MCF 10A (cell line): ENCODE data around the gene DRG2. TPM values are rescaled to one million over a fixed set of nuclear protein-coding genes. Genes with fewer than 3 reads are reported as not detected.
A peak's percentile ranks its signal among the peaks of the same experiment; 100 is the strongest.

ENCODE experiments used
- BruUV-seq: library from RNA; stranded (reverse); fragments of 400-500 nt; replicated peaks from 2 replicates; lab custom pipeline; 2021; lab: Mats Ljungman, UMichigan
- CTCF ChIA-PET: fragments of 300-600 bp; sonication (Branson Sonifier 250); formaldehyde crosslinking; extraction: SDS; loops from one replicate; lab custom pipeline; 2021; ENCODE audit warnings: antibody characterized with exemption, inconsistent platforms; lab: Yijun Ruan, JAX
- POLR2A ChIA-PET: fragments of 300-600, 350-650 bp; sonication (Branson Sonifier 250); formaldehyde crosslinking; extraction: SDS; loops from one replicate; lab custom pipeline; 2020; ENCODE audit warnings: antibody characterized with exemption, inconsistent platforms; lab: Yijun Ruan, JAX
- DNase-seq: peaks from one replicate; pipeline ENCODE4 v3.0.0-alpha.2; 2018; ENCODE audit not compliant: unreplicated experiment
- H3K27ac Mint-ChIP-seq: one replicate; pipeline ENCODE4 v1.8.0; 2022; ENCODE audit warnings: mild to moderate bottlenecking, low read depth, mixed read lengths; ENCODE audit not compliant: unreplicated experiment
- H3K27me3 Mint-ChIP-seq: one replicate; pipeline ENCODE4 v1.8.0; 2022; ENCODE audit warnings: mixed read lengths; ENCODE audit not compliant: insufficient read depth, unreplicated experiment
- H3K36me3 Mint-ChIP-seq: one replicate; pipeline ENCODE4 v1.8.0; 2022; ENCODE audit warnings: mild to moderate bottlenecking, moderate library complexity, mixed read lengths; ENCODE audit not compliant: insufficient read depth, unreplicated experiment
- H3K4me1 Mint-ChIP-seq: one replicate; pipeline ENCODE4 v1.8.0; 2022; ENCODE audit warnings: mixed read lengths; ENCODE audit not compliant: insufficient read depth, unreplicated experiment
- H3K4me3 Mint-ChIP-seq: one replicate; pipeline ENCODE4 v1.8.0; 2022; ENCODE audit warnings: mild to moderate bottlenecking, moderate library complexity, mixed read lengths; ENCODE audit not compliant: unreplicated experiment
- H3K9me3 Mint-ChIP-seq: one replicate; pipeline ENCODE4 v1.8.0; 2022; ENCODE audit warnings: mixed read lengths; ENCODE audit not compliant: unreplicated experiment
- intact Hi-C: fragments of 100-400 bp; cut with micrococcal nuclease; formaldehyde crosslinking; loops from 2 replicates; pipeline ENCODE4 v1.14.1; 2022
- total RNA-seq: library from RNA; stranded (reverse); gene quantifications from 2 replicates; pipeline ENCODE4 v1.2.3, GENCODE V29; 2022
- TF ChIP-seq, protein P1 (sequence below): fragments of 200-600 bp; IDR thresholded peaks from one replicate; pipeline ENCODE4 v1.8.0; 2022; ENCODE audit warnings: antibody characterized with exemption, mild to moderate bottlenecking; ENCODE audit not compliant: unreplicated experiment

Gene DRG2
- total RNA-seq, 1 experiment from 2014 or later, result 39.5 TPM

DNA sequence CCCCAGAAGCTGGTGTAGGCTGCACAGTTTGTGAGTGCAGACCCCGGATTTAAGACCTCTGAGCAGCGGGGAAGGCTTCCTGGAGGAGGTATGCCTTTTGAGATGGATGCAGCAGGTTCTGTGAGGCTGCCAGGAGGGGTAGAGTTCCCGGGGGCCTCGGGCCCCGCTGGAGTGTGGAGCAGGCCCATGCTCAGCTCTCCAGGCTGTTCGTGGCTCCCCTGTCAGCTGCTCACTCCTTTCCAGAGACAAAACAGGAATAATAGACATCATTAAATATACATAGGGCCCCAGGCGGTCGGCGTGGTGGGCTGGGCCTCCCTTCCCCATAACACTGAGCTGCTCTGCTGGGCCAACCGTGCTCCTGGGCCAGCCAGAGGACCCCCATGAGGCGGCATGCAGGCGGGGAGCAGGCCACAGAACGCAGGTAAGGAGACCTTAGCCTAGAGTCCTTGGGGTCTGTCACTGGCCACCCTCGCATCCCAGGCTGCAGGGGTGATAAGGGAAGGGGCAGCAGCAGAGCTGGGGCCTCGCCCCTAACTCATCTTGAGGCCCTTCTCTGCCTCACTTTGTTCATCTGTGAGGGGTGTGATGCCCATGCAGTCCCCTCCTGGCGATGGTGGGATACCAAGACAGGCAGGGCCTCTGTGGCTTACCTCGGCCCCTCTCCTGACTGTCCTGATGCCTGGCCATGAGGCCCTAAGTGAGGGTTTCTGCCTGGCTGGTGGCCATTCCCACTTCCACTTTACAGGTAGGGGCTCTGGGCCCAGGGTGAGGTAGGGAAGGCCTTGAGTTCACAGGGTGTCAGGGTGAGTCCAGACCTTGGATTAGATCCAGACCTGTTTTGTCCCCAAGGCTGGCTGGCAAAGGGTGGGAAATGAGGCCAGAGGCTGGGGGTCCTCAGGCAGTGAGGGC, 20.9 kb downstream of the DRG2 start, which contains the start of gene MYO15A:
MYO15A (plus strand) TSS at position 356 of the 912 bp plus-strand sequence. CDS start 10,045 bp downstream, outside the sequence.
- Mint-ChIP-seq H3K9me3 (no peaks in the 10 kb centered on the region), H3K4me1 (no peaks in the 10 kb centered on the region), H3K4me3 (no peak within 1 kb of the TSS), H3K36me3 (peaks cover 10% of the 10 kb centered on the region), H3K27ac (no peak within 1 kb of the TSS), H3K27me3 (no peaks in the 10 kb centered on the region)
- TF ChIP-seq, protein P1, sequence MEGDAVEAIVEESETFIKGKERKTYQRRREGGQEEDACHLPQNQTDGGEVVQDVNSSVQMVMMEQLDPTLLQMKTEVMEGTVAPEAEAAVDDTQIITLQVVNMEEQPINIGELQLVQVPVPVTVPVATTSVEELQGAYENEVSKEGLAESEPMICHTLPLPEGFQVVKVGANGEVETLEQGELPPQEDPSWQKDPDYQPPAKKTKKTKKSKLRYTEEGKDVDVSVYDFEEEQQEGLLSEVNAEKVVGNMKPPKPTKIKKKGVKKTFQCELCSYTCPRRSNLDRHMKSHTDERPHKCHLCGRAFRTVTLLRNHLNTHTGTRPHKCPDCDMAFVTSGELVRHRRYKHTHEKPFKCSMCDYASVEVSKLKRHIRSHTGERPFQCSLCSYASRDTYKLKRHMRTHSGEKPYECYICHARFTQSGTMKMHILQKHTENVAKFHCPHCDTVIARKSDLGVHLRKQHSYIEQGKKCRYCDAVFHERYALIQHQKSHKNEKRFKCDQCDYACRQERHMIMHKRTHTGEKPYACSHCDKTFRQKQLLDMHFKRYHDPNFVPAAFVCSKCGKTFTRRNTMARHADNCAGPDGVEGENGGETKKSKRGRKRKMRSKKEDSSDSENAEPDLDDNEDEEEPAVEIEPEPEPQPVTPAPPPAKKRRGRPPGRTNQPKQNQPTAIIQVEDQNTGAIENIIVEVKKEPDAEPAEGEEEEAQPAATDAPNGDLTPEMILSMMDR, result no peak
- BruUV-seq, result no TSS peak
- intact Hi-C loops, result no loop called here
- ChIA-PET POLR2A (interaction anchor here (0.6 to 0.9 kb wide), 2 partner anchors 9 to 19 kb away, joined by 3 to 4 read pairs; no protein-coding TSS in a partner anchor), CTCF (interaction anchor here (1.1 kb wide), 1 partner anchor 47 kb away, joined by 3 read pairs; no protein-coding TSS in a partner anchor)
- no peak for DNase-seq

DNA sequence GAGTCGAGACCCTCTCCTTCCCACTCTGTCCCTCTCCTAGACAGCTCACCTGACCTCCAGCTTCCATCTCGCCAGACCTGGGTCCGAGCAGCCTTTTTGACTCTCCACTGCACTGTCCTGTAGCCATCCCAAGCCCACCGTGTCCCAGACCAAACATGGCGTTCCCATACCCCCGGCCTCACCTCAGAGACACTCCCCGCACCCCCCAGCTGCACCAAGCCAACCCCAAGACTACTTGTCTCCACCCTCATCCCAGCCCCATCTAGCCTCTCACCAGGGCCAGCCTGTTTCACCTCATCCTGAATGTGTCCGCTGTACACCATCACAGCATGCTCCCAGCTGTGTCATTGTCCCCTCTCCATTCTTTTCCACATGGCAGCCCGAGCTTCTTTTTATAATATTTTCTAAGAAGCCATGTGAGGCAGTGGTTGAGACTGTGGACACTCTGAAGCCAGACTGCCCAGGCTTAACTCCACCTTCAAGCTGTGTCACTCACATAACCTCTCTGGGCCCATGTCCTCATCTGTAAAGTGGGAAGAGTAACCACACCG, 22.3 kb downstream of the DRG2 start:
- TSS peak; percentile 12 for BruUV-seq
- TF ChIP-seq, protein P1, result no peak
- H3K27ac Mint-ChIP-seq, result no peak overlapping the region
- no peaks in the 10 kb centered on the region for H3K4me1 Mint-ChIP-seq
- H3K36me3 Mint-ChIP-seq, result peaks cover 10% of the 10 kb centered on the region
- DNase-seq, result no peak
- ChIA-PET CTCF (interaction anchor here (1.0 to 1.1 kb wide), 2 partner anchors 45 to 99 kb away, joined by 3 read pairs; no protein-coding TSS in a partner anchor), POLR2A (interaction anchor here (0.6 to 0.9 kb wide), 2 partner anchors 8 to 10 kb away, joined by 3 to 4 read pairs; no protein-coding TSS in a partner anchor)
- no peaks in the 10 kb centered on the region for H3K27me3 Mint-ChIP-seq
- no peaks in the 10 kb centered on the region for H3K9me3 Mint-ChIP-seq
- intact Hi-C loops, result no loop called here
- no peak overlapping the region for H3K4me3 Mint-ChIP-seq

DNA sequence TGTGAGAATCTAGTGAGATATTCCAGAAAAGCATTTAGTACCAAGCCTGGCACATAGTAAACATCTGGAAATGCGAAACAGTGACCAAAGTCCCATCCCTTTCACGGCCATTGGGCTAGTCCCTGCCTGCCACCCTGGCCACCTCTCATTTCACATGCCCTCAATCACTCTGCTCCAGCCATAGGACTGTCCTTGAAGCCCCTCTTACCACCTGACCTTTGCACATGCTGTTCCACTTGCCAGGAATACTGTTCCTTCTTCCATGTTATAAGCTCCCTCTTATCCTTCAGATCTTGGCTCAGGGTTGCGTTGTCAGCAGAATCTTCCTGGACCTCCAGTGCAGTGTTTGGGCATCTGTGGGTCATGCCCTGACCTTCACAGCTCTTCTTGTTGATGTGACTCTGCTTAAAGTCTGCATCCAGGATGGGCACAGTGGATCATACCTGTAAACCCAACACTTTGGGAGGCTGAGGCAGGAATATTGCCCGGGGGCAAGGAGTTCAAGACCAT, 22.9 kb downstream of the DRG2 start:
- CTCF ChIA-PET, result interaction anchor here (1.0 kb wide), 1 partner anchor 98 kb away, joined by 3 read pairs; no protein-coding TSS in a partner anchor

More for the DNA sequence above, 22.9 kb downstream of the DRG2 start:
- H3K36me3 Mint-ChIP-seq, result peaks cover 10% of the 10 kb centered on the region
- no peak overlapping the region for H3K27ac Mint-ChIP-seq
- no TSS peak for BruUV-seq
- no peaks in the 10 kb centered on the region for H3K27me3 Mint-ChIP-seq
- H3K4me3 Mint-ChIP-seq, result no peak overlapping the region
- H3K4me1 Mint-ChIP-seq, result no peaks in the 10 kb centered on the region
- no peak for DNase-seq
- no peaks in the 10 kb centered on the region for H3K9me3 Mint-ChIP-seq
- TF ChIP-seq, protein P1, result no peak
- POLR2A ChIA-PET, result interaction anchor here (0.6 kb wide), 1 partner anchor 9 kb away, joined by 3 read pairs; no protein-coding TSS in a partner anchor
- intact Hi-C loops, result no loop called here
